Sigmoid colon (tissue), 4 donors: ENCODE measurements around the gene TNFAIP8.

Experiments
- EP300 ChIP-seq, 4 donors: sonication (generic); formaldehyde crosslinking; IDR thresholded peaks; one replicate each; pipeline ENCODE4 v1.6.1; 2017; ENCODE audit warnings: antibody characterized with exemption in 4 of 4
- POLR2A ChIP-seq, 2 donors: fragments of 450-650 bp; IDR thresholded peaks; one replicate each; pipeline ENCODE4 v1.6.1; 2016; ENCODE audit warnings: antibody characterized with exemption in 2 of 2, mild to moderate bottlenecking in 2 of 2, moderate library complexity in 2 of 2
- POLR2AphosphoS5 ChIP-seq, 4 donors: sonication (generic); formaldehyde crosslinking; IDR thresholded peaks; one replicate each; pipeline ENCODE4 v1.6.1; 2017; ENCODE audit warnings: antibody characterized with exemption in 4 of 4
- TF ChIP-seq, protein P1 (sequence below), 4 experiments: fragments of 450-650 bp in 3 of 4; fragments of 200-600 bp in 1 of 4; IDR thresholded peaks; one replicate each; pipeline ENCODE4 v1.5.1; 2016 to 2019; ENCODE audit warnings: antibody characterized with exemption in 4 of 4, mild to moderate bottlenecking in 3 of 4, moderate library complexity in 2 of 4

DNA sequence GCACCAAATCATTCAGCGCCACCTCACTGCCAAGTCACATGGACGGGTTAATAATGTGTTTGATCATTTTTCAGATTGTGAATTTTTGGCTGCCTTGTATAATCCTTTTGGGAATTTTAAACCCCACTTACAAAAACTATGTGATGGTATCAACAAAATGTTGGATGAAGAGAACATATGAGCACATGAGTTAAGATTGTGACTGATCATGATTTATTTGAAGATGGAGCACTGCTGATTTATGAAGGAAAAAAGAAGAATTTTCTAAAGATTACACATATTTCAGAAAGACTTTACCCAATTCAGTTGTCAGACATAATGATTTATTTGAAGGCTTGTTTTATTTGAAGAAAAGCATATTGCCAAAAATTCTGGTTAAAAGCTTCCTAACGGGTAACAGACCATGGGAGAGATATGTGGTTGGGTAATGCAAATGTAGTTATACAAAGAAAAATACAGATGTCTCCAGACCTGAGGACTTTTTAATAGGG is 37.4 kb downstream of the TNFAIP8 start:
- TF ChIP-seq, protein P1, sequence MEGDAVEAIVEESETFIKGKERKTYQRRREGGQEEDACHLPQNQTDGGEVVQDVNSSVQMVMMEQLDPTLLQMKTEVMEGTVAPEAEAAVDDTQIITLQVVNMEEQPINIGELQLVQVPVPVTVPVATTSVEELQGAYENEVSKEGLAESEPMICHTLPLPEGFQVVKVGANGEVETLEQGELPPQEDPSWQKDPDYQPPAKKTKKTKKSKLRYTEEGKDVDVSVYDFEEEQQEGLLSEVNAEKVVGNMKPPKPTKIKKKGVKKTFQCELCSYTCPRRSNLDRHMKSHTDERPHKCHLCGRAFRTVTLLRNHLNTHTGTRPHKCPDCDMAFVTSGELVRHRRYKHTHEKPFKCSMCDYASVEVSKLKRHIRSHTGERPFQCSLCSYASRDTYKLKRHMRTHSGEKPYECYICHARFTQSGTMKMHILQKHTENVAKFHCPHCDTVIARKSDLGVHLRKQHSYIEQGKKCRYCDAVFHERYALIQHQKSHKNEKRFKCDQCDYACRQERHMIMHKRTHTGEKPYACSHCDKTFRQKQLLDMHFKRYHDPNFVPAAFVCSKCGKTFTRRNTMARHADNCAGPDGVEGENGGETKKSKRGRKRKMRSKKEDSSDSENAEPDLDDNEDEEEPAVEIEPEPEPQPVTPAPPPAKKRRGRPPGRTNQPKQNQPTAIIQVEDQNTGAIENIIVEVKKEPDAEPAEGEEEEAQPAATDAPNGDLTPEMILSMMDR (IDR thresholded peaks at IDR 0.05): no peak
- TF ChIP-seq POLR2A (IDR thresholded peaks at IDR 0.05) (no peak), EP300 (IDR thresholded peaks at IDR 0.05) (no peak), POLR2AphosphoS5 (IDR thresholded peaks at IDR 0.05) (no peak)
